Measurements from ENCODE around the gene GLUD1.

DNA sequence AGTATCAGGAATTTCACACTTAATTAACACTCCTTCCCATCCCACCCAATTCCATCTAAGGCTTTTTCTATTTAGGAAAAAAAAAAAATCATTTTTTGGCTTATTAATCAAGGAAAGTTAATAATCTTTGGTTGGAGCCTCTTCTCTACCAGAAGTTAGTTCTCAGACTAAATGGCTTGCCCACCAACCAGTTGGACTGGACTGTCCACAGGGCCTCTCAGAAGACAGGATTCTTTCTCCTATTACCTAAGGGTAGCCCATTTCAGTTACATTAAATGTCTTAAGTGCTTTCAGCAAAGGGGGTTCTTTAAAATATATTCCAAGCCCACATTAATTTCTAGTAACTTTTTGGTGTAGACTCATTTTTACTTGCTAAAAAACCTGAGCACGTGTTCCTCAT, 35.2 kb downstream of the GLUD1 start:
- TF ChIP-seq, protein P1, sequence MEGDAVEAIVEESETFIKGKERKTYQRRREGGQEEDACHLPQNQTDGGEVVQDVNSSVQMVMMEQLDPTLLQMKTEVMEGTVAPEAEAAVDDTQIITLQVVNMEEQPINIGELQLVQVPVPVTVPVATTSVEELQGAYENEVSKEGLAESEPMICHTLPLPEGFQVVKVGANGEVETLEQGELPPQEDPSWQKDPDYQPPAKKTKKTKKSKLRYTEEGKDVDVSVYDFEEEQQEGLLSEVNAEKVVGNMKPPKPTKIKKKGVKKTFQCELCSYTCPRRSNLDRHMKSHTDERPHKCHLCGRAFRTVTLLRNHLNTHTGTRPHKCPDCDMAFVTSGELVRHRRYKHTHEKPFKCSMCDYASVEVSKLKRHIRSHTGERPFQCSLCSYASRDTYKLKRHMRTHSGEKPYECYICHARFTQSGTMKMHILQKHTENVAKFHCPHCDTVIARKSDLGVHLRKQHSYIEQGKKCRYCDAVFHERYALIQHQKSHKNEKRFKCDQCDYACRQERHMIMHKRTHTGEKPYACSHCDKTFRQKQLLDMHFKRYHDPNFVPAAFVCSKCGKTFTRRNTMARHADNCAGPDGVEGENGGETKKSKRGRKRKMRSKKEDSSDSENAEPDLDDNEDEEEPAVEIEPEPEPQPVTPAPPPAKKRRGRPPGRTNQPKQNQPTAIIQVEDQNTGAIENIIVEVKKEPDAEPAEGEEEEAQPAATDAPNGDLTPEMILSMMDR (IDR thresholded peaks at IDR 0.05; ENCODE audit: insufficient read depth, low read length): no peak
- TF ChIP-seq, protein P2, sequence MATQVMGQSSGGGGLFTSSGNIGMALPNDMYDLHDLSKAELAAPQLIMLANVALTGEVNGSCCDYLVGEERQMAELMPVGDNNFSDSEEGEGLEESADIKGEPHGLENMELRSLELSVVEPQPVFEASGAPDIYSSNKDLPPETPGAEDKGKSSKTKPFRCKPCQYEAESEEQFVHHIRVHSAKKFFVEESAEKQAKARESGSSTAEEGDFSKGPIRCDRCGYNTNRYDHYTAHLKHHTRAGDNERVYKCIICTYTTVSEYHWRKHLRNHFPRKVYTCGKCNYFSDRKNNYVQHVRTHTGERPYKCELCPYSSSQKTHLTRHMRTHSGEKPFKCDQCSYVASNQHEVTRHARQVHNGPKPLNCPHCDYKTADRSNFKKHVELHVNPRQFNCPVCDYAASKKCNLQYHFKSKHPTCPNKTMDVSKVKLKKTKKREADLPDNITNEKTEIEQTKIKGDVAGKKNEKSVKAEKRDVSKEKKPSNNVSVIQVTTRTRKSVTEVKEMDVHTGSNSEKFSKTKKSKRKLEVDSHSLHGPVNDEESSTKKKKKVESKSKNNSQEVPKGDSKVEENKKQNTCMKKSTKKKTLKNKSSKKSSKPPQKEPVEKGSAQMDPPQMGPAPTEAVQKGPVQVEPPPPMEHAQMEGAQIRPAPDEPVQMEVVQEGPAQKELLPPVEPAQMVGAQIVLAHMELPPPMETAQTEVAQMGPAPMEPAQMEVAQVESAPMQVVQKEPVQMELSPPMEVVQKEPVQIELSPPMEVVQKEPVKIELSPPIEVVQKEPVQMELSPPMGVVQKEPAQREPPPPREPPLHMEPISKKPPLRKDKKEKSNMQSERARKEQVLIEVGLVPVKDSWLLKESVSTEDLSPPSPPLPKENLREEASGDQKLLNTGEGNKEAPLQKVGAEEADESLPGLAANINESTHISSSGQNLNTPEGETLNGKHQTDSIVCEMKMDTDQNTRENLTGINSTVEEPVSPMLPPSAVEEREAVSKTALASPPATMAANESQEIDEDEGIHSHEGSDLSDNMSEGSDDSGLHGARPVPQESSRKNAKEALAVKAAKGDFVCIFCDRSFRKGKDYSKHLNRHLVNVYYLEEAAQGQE (IDR thresholded peaks at IDR 0.05; ENCODE audit: insufficient replicate concordance, low read depth): no peak
- TF ChIP-seq POLR2AphosphoS5 (IDR thresholded peaks at IDR 0.05; ENCODE audit: low read depth) (no peak), SPI1 (IDR thresholded peaks at IDR 0.05; ENCODE audit: borderline replicate concordance, low read depth) (no peak)
